H9 (cell line): ENCODE data around the gene GBGT1. TPM values are rescaled to one million over a fixed set of nuclear protein-coding genes. Genes with fewer than 3 reads are reported as not detected.

ENCODE experiments used
- DNase-seq: peaks from one replicate; pipeline ENCODE4 v3.0.0-alpha.2; 2017
- H2AFZ ChIP-seq: one replicate; pipeline ENCODE4 v1.6.1; 2013; ENCODE audit warnings: mild to moderate bottlenecking, low read length, control low read depth, moderate library complexity
- H2AK5ac ChIP-seq: 2 replicates; pipeline ENCODE4 v1.6.1; 2013; ENCODE audit warnings: low read length, control low read depth, mixed read lengths; ENCODE audit not compliant: insufficient read length
- H2BK120ac ChIP-seq: one replicate; pipeline ENCODE4 v1.6.1; 2013; ENCODE audit warnings: low read depth, mild to moderate bottlenecking, low read length, control low read depth, inconsistent platforms; ENCODE audit not compliant: poor library complexity, severe bottlenecking
- H2BK12ac ChIP-seq: 2 replicates; pipeline ENCODE4 v1.6.1; 2013; ENCODE audit warnings: low read length, control low read depth, mixed read lengths, low read depth; ENCODE audit not compliant: insufficient read length
- H2BK15ac ChIP-seq: 2 replicates; pipeline ENCODE4 v1.6.1; 2013; ENCODE audit warnings: low read depth, low read length, control low read depth
- H2BK20ac ChIP-seq: one replicate; pipeline ENCODE4 v1.6.1; 2013; ENCODE audit warnings: low read depth, mild to moderate bottlenecking, low read length, control low read depth, inconsistent platforms; ENCODE audit not compliant: poor library complexity, severe bottlenecking
- H2BK5ac ChIP-seq: 2 replicates; pipeline ENCODE4 v1.6.1; 2013; ENCODE audit warnings: low read length, control low read depth, mixed read lengths; ENCODE audit not compliant: insufficient read length
- H3K14ac ChIP-seq: 2 replicates; pipeline ENCODE4 v1.6.1; 2013; ENCODE audit warnings: low read length, control low read depth; ENCODE audit not compliant: insufficient read depth
- H3K18ac ChIP-seq: 2 replicates; pipeline ENCODE4 v1.6.1; 2013; ENCODE audit warnings: low read depth, mild to moderate bottlenecking, mixed read lengths, low read length, control low read depth; ENCODE audit not compliant: insufficient read length
- H3K23ac ChIP-seq: 2 replicates; pipeline ENCODE4 v1.6.1; 2013; ENCODE audit warnings: low read length, control low read depth, mixed read lengths, low read depth; ENCODE audit not compliant: insufficient read length
- H3K23me2 ChIP-seq: 2 replicates; pipeline ENCODE4 v1.6.1; 2013; ENCODE audit warnings: low read depth, mild to moderate bottlenecking, mixed read lengths, low read length, control low read depth; ENCODE audit not compliant: insufficient read length, poor library complexity, severe bottlenecking
- H3K27ac ChIP-seq: 2 replicates; pipeline ENCODE4 v1.5.1; 2013; ENCODE audit warnings: low read length, control low read depth, mixed read lengths, low read depth; ENCODE audit not compliant: insufficient read length
- H3K27me3 ChIP-seq: 2 replicates; pipeline ENCODE4 v1.6.1; 2013; ENCODE audit warnings: low read length, control low read depth, inconsistent platforms; ENCODE audit not compliant: insufficient read depth
- H3K4ac ChIP-seq: 2 replicates; pipeline ENCODE4 v1.6.1; 2013; ENCODE audit warnings: low read depth, mild to moderate bottlenecking, control low read depth, inconsistent platforms, low read length, moderate library complexity
- H3K4me1 ChIP-seq: 2 replicates; pipeline ENCODE4 v1.6.1; 2013; ENCODE audit warnings: low read length, control low read depth, inconsistent platforms; ENCODE audit not compliant: insufficient read depth
- H3K4me2 ChIP-seq: 2 replicates; pipeline ENCODE4 v1.6.1; 2013; ENCODE audit warnings: low read length, control low read depth, mixed read lengths; ENCODE audit not compliant: insufficient read length, insufficient read depth
- H3K56ac ChIP-seq: 2 replicates; pipeline ENCODE4 v1.6.1; 2013; ENCODE audit warnings: low read depth, mild to moderate bottlenecking, mixed read lengths, low read length, control low read depth; ENCODE audit not compliant: insufficient read length
- H3K79me1 ChIP-seq: 2 replicates; pipeline ENCODE4 v1.6.1; 2013; ENCODE audit warnings: low read depth, mild to moderate bottlenecking, moderate library complexity, low read length, control low read depth, inconsistent platforms; ENCODE audit not compliant: insufficient read depth, poor library complexity, severe bottlenecking
- H3K79me2 ChIP-seq: 2 replicates; pipeline ENCODE4 v1.6.1; 2013; ENCODE audit warnings: low read length, control low read depth, inconsistent platforms; ENCODE audit not compliant: insufficient read depth
- H3K9ac ChIP-seq: 2 replicates; pipeline ENCODE4 v1.6.1; 2013; ENCODE audit warnings: low read length, control low read depth, mixed read lengths; ENCODE audit not compliant: insufficient read length; ENCODE audit errors: extremely low read depth
- H3K9me3 ChIP-seq: one replicate; pipeline ENCODE4 v1.6.1; 2013; ENCODE audit warnings: low read depth, low read length, inconsistent platforms; ENCODE audit not compliant: control insufficient read depth
- H3T11ph ChIP-seq: one replicate; pipeline ENCODE4 v1.6.1; 2013; ENCODE audit warnings: mild to moderate bottlenecking, low read length, control low read depth, inconsistent platforms
- H4K20me1 ChIP-seq: one replicate; pipeline ENCODE4 v1.6.1; 2013; ENCODE audit not compliant: control insufficient read depth, insufficient read length, insufficient read depth
- H4K5ac ChIP-seq: 2 replicates; pipeline ENCODE4 v1.6.1; 2013; ENCODE audit warnings: low read depth, mild to moderate bottlenecking, mixed read lengths, low read length, control low read depth; ENCODE audit not compliant: insufficient read length
- H4K8ac ChIP-seq: replicated peaks from 2 replicates; pipeline ENCODE4 v1.6.1; 2013; ENCODE audit warnings: low read length, control low read depth, mixed read lengths, low read depth; ENCODE audit not compliant: insufficient read length
- H4K91ac ChIP-seq: 2 replicates; pipeline ENCODE4 v1.6.1; 2013; ENCODE audit warnings: low read depth, mild to moderate bottlenecking, moderate library complexity, mixed read lengths, low read length, control low read depth; ENCODE audit not compliant: insufficient read length
- H3K27ac Mint-ChIP-seq, 3 experiments: 2 replicates in 2 of 3; 3 replicates in 1 of 3; pipeline ENCODE4 v1.8.0; 2020 to 2021; ENCODE audit warnings: mixed read lengths in 3 of 3, mild to moderate bottlenecking in 1 of 3, moderate library complexity in 1 of 3
- H3K27me3 Mint-ChIP-seq: 2 replicates; pipeline ENCODE4 v1.8.0; 2021; ENCODE audit warnings: low read depth, mild to moderate bottlenecking, moderate library complexity, mixed read lengths
- H3K36me3 Mint-ChIP-seq, 3 experiments: 2 replicates in 2 of 3; 3 replicates in 1 of 3; pipeline ENCODE4 v1.8.0; 2020 to 2021; ENCODE audit warnings: low read depth in 3 of 3, mixed read lengths in 3 of 3; ENCODE audit not compliant: insufficient read depth in 1 of 3
- H3K4me1 Mint-ChIP-seq, 2 experiments: 2 replicates each; pipeline ENCODE4 v1.8.0; 2020; ENCODE audit warnings: mixed read lengths in 2 of 2
- H3K4me3 Mint-ChIP-seq, 2 experiments: 2 replicates in 1 of 2; 3 replicates in 1 of 2; pipeline ENCODE4 v1.8.0; 2020 to 2021; ENCODE audit warnings: mild to moderate bottlenecking in 2 of 2, mixed read lengths in 2 of 2, moderate library complexity in 1 of 2
- H3K9me3 Mint-ChIP-seq, 2 experiments: 2 replicates in 1 of 2; 3 replicates in 1 of 2; pipeline ENCODE4 v1.8.0; 2020; ENCODE audit warnings: mild to moderate bottlenecking in 2 of 2, mixed read lengths in 2 of 2, moderate library complexity in 1 of 2
- CTCF ChIP-seq: fragments of 200-600 bp; sonication (generic); conservative IDR thresholded peaks from 3 replicates; pipeline ENCODE4 v1.8.0; 2021; ENCODE audit warnings: antibody characterized with exemption, mild to moderate bottlenecking
- WGBS: extraction: QIAGEN DNeasy Blood & Tissue Kit; methylation state at CpG from one replicate; pipeline ENCODE4 v1.1.7; 2013; ENCODE audit warnings: missing lambda C conversion rate, low lambda C conversion rate, mixed read lengths; ENCODE audit not compliant: insufficient read length; ENCODE audit errors: extremely low coverage; 5-methylcytosine and 5-hydroxymethylcytosine counted together
- total RNA-seq: library from RNA; stranded (reverse); gene quantifications from 2 replicates; pipeline ENCODE4 v1.2.1, GENCODE V29; 2021

GBGT1 gene
- total RNA-seq, 1 experiment from 2014 or later: 9.3 TPM

- no peak overlapping the region for H3K27ac ChIP-seq
- no peak overlapping the region for H4K5ac ChIP-seq
- no peak overlapping the region for H2AFZ ChIP-seq
- Mint-ChIP-seq H3K27ac (no peak overlapping the region; a peak in 1 of 7 replicates), H3K4me1 (0 out of 4 replicates have a peak, but pooled peaks cover 0 to 2% of the 10 kb centered on the region in 2 experiments), H3K36me3 (no peaks in the 10 kb centered on the region), H3K27me3 (peaks cover 88% of the 10 kb centered on the region), H3K4me3 (no peak overlapping the region; a peak in 1 of 5 replicates), H3K9me3 (no peaks in the 10 kb centered on the region)
- H3K79me2 ChIP-seq: no peaks in the 10 kb centered on the region
- no peak overlapping the region for H2BK15ac ChIP-seq
- WGBS: no CpG with 5 or more reads among the region's 17 CpGs
- H3K4ac ChIP-seq: no peak overlapping the region
- no peak for TF ChIP-seq CTCF
- H3K18ac ChIP-seq: no peak overlapping the region
- no peaks in the 10 kb centered on the region for H3K23me2 ChIP-seq
- no peak for DNase-seq
- no peak overlapping the region for H3K23ac ChIP-seq
- H2AK5ac ChIP-seq: no peak overlapping the region
- H2BK20ac ChIP-seq: no peak overlapping the region
- no peak overlapping the region for H2BK120ac ChIP-seq
- H3T11ph ChIP-seq: no peak overlapping the region
- H3K9me3 ChIP-seq: no peaks in the 10 kb centered on the region
- no peak overlapping the region for H4K91ac ChIP-seq
- no peaks in the 10 kb centered on the region for H4K20me1 ChIP-seq
- no peak overlapping the region for H2BK5ac ChIP-seq
- no peak overlapping the region for H2BK12ac ChIP-seq
- no peaks in the 10 kb centered on the region for H3K4me1 ChIP-seq
- H3K4me2 ChIP-seq: no peak overlapping the region
- no peak overlapping the region for H3K9ac ChIP-seq
- H4K8ac ChIP-seq: no peak overlapping the region
- H3K14ac ChIP-seq: no peak overlapping the region; the same call in 1 of the 2 replicates
- no peaks in the 10 kb centered on the region for H3K79me1 ChIP-seq
- H3K27me3 ChIP-seq: peaks cover 3% of the 10 kb centered on the region; the same call in 1 of the 2 replicates
- H3K56ac ChIP-seq: no peak overlapping the region
These were observed 36.9 kb upstream of the GBGT1 start for GRCh38 chr9:133200631-133201030.
